HG03354 (cell line): ENCODE measurements around the gene ACOT11.
"Not testable (repeated sequence)": the region's sequence is repeated elsewhere in the genome, so short reads cannot be mapped to it uniquely, and the experiment has no call there.

Source experiments
- ATAC-seq: cut with Tn5 transposase; IDR thresholded peaks from one replicate; pipeline ENCODE4 v1.9.1; 2021; ENCODE audit warnings: mild to moderate bottlenecking; ENCODE audit not compliant: unreplicated experiment, poor library complexity, severe bottlenecking

The ACOT11 gene

DNA sequence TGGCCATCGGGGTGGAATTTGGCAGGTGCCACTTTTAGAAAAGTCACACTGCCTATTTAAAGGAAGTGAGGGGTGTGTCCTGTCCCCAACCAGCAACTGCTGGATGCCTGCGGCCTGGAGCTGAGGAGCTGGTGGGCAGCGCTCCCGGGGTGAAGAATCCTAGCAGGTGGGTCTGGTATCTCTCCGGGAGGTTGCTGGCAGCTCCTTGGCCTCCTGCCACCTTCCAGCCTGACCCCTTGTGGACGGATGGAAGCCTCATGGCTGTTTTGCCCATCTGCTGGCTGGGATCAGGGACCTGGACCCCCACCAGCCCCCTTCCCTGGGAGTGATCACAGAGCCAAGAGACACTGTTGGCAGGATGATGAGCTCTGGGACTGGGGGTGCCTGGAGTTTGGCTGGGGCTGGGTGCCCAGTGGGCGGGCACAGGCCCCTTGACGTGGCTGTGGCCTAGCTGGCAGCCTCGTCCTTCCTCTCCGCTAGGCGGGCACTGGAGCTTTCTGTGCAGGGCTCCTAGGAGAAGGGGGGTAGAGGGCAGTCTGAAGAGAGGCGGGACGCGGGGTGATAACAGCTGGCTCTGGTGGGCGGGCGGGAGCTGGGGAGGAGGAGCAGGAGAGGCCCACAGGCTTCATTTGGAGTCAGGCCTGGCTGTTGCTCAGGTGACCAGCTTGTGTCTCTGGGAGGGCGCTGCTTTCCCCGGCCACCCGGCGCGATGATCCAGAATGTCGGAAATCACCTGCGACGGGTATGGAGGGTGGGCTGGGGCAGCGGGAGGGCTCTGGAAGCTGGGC lies at the start of gene ACOT11:
TSS of gene ACOT11 (plus strand) at position 628 of the 788 bp plus-strand sequence. CDS start at position 710, 82 bp downstream.
- no peak for ATAC-seq

DNA sequence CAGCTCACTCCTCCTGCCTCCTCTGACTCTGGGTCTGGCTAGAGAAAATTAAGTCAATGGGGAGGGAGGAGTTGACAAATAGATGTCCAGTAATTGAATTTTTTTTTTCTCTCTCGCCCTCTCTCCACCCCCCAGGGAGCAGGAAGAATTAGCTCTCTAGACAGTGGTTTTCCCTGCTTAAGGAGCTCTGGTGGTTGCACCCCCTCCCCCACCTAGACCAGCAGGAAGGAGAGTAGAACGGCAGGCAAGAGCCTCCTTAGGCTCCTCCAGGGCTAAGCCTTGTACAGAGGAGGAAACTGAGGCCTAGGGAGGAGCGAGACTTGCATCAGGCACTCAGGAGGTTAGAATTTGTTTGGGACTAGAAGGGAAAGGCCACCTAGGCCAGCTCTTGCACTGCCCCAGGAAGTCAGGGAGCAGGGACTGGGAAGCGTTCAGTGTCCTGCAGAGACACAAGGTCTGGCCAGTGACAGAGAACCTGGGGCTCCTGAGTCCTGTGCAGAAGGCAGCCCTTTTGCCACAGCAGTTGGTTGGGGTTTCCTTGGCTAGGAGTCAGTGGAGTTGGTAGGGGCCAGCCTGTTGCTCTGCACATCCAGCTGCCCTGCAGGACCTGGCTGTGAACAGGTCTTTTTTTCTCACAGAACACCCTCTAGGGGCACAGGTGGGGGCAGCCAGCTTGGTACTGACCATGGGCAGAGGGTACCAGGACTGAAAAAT lies 49.5 kb upstream of the ACOT11 start:
- ATAC-seq = no peak

GRCh38 chr1:54499097-54499359 lies 49.0 kb upstream of the ACOT11 start:
- ATAC-seq = no peak

DNA sequence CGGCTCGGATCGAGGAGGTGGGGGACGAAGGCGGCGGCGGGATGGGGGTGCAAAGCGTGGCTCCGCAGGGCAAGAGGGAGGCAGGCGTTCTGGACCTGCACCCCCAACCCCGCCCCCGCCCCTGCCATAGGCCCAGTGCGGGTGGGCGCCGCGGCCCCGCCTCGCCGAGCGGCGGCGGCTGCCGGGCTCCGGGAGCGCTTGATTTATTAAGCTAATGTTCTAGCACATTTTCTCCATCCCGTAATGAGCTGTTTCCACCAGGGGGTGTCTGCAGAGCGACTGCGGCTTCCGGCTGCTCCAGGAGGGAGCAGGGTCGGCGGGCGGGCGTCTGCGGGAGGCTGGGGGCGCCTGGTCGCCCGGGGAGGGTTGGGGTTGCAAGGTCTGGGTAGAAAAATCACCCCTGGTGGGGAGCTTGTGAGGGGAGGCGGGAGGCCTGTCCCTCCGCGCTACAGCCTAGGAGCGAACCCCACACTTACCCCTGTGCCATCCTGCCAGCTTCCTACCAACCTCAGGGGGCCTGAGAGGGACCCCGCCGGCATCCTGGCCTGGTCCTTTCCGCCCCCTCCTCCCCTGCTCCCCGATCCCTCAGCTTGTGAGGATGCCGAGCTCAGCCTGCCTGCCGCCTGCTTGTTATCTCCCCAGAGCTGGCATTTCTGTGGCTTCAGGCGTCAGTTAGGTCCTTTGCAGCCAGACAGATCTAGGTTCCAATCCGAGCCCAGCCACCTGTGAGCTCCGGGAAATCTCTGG lies 48.5 kb upstream of the ACOT11 start:
- ATAC-seq = no peak

DNA sequence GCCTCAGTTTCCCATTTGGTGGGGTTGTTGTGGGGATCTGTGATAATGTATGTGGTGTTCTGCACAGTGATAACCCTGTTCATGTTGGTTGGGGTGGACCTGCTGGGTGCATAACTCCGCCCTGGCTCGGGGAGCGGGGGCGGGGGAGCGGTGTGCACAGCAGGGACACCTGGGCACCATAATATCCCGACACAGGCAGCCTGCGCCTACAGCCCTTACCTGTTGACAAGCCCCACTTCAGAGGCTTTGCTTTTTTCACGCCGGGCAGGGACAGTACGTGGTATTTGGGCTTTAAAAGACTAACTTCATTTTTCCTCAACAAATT lies 48.0 kb upstream of the ACOT11 start:
- ATAC-seq = no peak

DNA sequence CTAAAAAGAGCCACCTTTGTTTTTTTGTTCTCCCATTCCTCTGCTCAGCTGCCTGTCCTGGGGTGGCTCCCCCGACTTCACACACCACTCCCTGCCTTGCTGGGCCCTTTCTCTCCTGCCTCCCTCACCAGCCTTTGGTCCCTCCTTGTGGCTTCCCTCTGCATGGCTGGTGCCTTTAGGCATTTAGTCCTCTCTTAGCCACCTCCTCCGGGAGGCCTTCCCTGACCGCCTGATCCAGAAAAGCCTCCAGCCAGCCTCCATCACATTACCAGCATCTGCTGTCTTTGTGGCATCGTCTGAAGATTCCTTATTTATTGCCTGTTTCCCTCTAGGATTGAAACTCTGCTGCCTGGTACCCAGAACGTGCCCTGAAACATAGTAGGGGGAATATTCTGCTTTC lies 46.2 kb upstream of the ACOT11 start:
- ATAC-seq = no peak

DNA sequence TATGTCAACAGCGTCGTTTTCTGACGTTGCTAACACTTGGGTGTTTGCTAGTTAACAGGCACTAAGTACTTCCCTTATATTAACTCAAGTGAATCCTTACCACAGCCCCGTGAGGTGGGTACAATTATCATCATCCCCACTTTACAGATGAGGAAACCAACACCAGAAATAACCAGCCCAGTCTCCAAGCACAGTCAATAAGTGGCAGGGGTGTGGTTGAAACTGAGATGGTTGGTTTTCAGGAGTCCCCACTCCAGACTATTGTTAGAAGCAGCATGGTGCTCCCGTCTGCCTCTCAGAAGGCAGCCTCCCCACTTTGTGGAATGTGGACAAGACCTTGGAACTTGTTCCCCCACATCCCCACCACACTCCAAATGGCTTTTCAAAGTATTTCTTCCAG lies 45.7 kb upstream of the ACOT11 start:
- ATAC-seq = no peak

GRCh38 chr1:54506594-54506993 lies 41.4 kb upstream of the ACOT11 start:
- no peak for ATAC-seq

GRCh38 chr1:54507033-54507870 lies 40.8 kb upstream of the ACOT11 start:
- no peak for ATAC-seq

DNA sequence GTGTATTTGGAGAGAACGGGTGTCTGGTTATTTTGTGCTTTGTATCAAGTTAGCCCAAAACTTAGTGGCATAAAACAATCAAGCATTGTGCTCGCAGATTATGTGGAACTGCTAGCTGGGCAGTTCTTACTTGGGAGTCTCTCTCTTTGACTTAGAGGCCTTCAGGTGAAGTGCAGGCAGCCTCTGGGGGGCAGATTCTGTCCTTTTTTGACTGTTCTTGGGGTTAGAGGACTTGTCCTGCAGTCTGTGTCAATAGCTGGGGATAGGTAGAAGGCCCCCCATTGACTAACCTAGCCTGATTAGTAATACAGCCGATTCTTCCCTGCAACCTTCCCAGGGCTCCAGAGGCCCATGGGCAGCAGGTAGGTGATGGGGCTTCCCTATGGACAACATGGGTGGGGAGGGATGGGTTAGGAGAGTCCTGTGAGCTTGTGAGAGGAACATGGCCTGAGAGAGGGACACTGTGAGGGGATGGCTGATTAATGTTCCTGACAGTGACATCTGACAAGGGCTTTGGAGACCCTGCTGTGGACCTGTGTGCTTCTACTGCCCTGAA lies 37.2 kb upstream of the ACOT11 start:
- no peak for ATAC-seq

GRCh38 chr1:54513921-54514580 lies 34.0 kb upstream of the ACOT11 start:
- ATAC-seq = not testable (repeated sequence)

DNA sequence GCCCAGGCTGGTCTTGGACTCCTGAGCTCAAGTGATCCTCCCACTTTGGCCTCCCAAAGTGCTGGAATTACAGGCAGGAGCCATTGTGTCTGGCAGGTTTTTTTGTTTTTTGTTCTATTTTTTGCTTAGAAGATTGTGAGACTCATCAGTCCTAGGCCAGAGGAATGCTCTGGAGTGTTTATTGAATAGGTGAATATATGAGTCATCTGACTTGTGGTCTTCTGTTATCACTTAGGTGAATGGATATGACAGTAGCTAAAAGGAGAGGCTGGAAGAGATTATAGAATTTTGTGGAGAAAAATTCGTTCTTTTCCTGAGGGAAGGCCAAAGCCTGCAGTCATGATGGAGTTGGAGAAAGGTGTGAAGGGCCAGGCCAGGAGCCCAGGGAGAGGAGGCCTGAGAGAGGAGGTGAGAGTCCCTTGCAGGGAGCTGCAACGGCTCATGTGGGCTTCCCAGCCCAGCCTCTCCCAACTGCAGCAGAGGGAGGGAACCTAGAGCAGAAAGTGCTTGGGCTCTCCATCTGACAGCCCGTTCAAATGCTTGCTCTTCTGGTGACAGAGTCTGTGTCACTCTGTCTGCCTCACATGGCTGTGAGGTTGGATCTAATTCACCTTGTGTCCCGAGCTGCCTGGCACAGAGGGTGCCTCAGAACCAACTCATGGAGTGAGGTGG lies 31.6 kb upstream of the ACOT11 start:
- ATAC-seq = no peak

DNA sequence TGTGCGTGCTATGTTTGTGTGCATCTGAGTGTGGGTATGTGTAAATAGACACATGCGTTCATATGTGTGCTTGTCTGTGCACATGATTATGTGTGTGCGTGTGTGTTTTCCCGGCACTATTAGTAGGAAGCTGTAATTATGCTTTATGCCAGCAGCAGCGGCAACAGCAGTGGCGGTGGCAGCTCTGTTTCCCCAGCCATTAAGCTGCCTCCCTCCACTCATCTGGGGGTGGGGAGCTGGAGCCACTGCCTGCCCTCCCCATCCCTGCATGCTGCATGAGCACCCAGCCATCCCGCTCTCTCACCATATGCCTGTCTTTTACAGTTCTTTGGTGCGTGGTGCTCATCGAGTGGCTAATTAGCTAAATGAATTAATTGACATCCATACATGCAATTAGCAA lies 30.5 kb upstream of the ACOT11 start:
- no peak for ATAC-seq

DNA sequence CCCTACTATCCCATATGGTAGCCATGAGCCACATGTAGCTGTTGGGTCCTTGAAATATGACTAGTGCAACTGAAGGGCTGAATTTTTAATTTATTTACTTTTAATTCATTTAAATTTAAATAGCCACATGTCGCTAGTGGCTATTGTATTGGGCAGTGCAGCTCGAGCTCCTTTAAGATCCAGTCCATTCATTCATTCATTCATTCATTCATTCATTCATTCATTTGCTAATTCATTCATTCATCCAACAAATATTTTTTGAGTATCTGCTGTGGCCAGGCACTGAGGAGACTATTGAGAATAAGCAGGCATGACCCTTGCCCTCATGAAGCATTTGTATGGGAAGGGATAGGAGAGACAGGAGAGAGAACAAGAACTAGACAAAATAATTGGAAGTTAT lies 29.5 kb upstream of the ACOT11 start:
- no peak for ATAC-seq

DNA sequence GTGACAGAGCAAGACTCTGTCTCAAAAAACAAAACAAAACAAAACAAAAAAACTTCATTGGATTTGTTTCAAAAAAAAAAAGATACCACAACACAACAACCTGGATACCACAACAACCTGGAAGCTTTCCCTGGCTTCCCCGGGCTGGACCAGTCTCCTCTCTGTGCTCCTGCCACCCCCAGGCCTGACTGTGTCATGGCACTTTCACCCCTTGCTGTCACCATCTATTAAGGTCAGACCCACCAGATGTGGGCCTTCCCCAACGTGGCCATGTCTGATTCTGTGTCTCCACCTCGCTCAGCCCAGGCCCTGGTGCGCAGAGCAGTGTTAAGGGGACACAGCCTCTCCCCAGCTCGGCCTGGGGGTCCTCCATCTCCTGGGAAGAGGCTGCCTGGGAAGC lies 28.3 kb upstream of the ACOT11 start:
- no peak for ATAC-seq

GRCh38 chr1:54520631-54521321 lies 27.3 kb upstream of the ACOT11 start:
- no peak for ATAC-seq

GRCh38 chr1:54526565-54526964 lies 21.5 kb upstream of the ACOT11 start:
- not testable (repeated sequence) for ATAC-seq

DNA sequence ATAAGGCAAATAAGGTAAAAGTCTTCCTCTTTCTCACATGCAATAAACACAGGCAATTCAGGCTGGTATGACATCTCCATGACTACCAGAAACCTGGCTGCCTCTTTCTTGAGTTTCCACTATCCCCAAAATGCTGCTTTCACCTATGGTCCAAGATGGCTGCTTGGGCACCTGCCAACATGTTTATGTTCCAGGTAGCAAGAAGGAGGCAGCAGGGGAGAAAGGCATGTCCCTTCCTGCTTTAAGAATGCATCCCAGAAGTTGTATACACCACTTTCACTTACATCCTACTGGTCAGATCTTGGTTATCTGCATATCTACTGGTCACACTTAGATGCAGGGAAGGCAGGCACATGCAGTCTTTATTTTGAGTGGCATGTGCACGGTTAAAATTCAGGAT lies 19.4 kb upstream of the ACOT11 start:
- ATAC-seq = no peak
